Endothelial cell of umbilical vein (primary cell): ENCODE measurements around the gene CIPC. TPM values are rescaled to one million over a fixed set of nuclear protein-coding genes. Genes with fewer than 3 reads are reported as not detected.

Experiments used
- BruUV-seq: library from RNA; stranded (reverse); fragments of 400-500 nt; replicated peaks from 2 replicates; lab custom pipeline; 2021; lab: Mats Ljungman, UMichigan
- CTCF ChIA-PET: fragments of 300-600, 350-600 bp; sonication (Branson Sonifier 250); formaldehyde crosslinking; loops from one replicate; lab custom pipeline; 2021; ENCODE audit warnings: antibody characterized with exemption, inconsistent platforms; lab: Charles Lee
- POLR2A ChIA-PET: fragments of 300-600, 350-600 bp; sonication (Branson Sonifier 250); formaldehyde crosslinking; loops from one replicate; lab custom pipeline; 2021; ENCODE audit warnings: antibody characterized with exemption, inconsistent platforms; lab: Charles Lee
- DNase-seq: peaks from one replicate; pipeline ENCODE4 v3.0.0-alpha.2; 2011; ENCODE audit warnings: low read depth, low spot score
- FAIRE-seq: peaks from 2 replicates; lab custom pipeline; 2011; peaks lifted over from hg19 to GRCh38; lab: Jason Lieb, UNC
- H2AFZ ChIP-seq: 2 replicates; pipeline ENCODE4 v1.6.0; 2012; ENCODE audit warnings: low read depth, low read length, control low read depth, inconsistent platforms
- H3K27ac ChIP-seq: 2 replicates; pipeline ENCODE4 v1.5.1; 2011; ENCODE audit warnings: low read depth, mild to moderate bottlenecking, control low read depth, low read length, moderate library complexity; ENCODE audit not compliant: insufficient read depth
- H3K27me3 ChIP-seq, 2 experiments: 2 replicates each; pipeline versions ENCODE4 v1.6.0 to v1.6.1; 2011; ENCODE audit warnings: low read length in 2 of 2, mixed read lengths in 1 of 2; ENCODE audit not compliant: control insufficient read depth in 2 of 2, insufficient read depth in 2 of 2
- H3K36me3 ChIP-seq, 2 experiments: 2 replicates in 1 of 2; 3 replicates in 1 of 2; pipeline ENCODE4 v1.5.1; 2011; ENCODE audit warnings: low read length in 2 of 2, mild to moderate bottlenecking in 1 of 2, moderate library complexity in 1 of 2; ENCODE audit not compliant: control insufficient read depth in 2 of 2, insufficient read depth in 2 of 2; ENCODE audit errors: extremely low read depth in 1 of 2
- H3K4me1 ChIP-seq: 3 replicates; pipeline ENCODE4 v1.5.1; 2011; ENCODE audit warnings: mild to moderate bottlenecking, low read length; ENCODE audit not compliant: control insufficient read depth, insufficient read depth; ENCODE audit errors: extremely low read depth
- H3K4me2 ChIP-seq: 2 replicates; pipeline ENCODE4 v1.6.1; 2011; ENCODE audit warnings: low read length, control low read depth, mixed read lengths; ENCODE audit not compliant: insufficient read depth
- H3K4me3 ChIP-seq, 3 experiments: fragments of 200-600 bp in 1 of 3; sonication (generic), shearing (Covaris generic) in 1 of 3; replicated peaks in 1 of 3; 2 replicates each; pipeline ENCODE4 v1.5.1; 2011 to 2016; ENCODE audit warnings: control low read depth in 3 of 3, low read length in 3 of 3, mild to moderate bottlenecking in 2 of 3, inconsistent platforms in 1 of 3, low read depth in 1 of 3, moderate library complexity in 1 of 3; ENCODE audit not compliant: insufficient read depth in 1 of 3
- H3K79me2 ChIP-seq: 2 replicates; pipeline ENCODE4 v1.6.0; 2012; ENCODE audit warnings: low read length, inconsistent platforms; ENCODE audit not compliant: control insufficient read depth, insufficient read depth
- H3K9ac ChIP-seq: replicated peaks from 2 replicates; pipeline ENCODE3; 2011; ENCODE audit warnings: low read length, control low read depth; ENCODE audit not compliant: insufficient read depth; ENCODE audit errors: extremely low read depth
- H3K9me1 ChIP-seq: replicated peaks from 3 replicates; pipeline ENCODE4 v1.6.0; 2011; ENCODE audit warnings: mild to moderate bottlenecking, low read length; ENCODE audit not compliant: control insufficient read depth, insufficient read depth; ENCODE audit errors: extremely low read depth
- H3K9me3 ChIP-seq: replicated peaks from 2 replicates; pipeline ENCODE4 v1.5.1; 2012; ENCODE audit warnings: low read length, inconsistent platforms; ENCODE audit not compliant: control insufficient read depth, insufficient read depth
- H4K20me1 ChIP-seq: replicated peaks from 2 replicates; pipeline ENCODE3; 2011; ENCODE audit warnings: mild to moderate bottlenecking, low read length; ENCODE audit not compliant: control insufficient read depth, insufficient read depth; ENCODE audit errors: extremely low read depth
- EZH2 ChIP-seq: IDR thresholded peaks from 2 replicates; pipeline ENCODE4 v1.6.1; 2012; ENCODE audit warnings: borderline replicate concordance, low read depth, mild to moderate bottlenecking, moderate library complexity, low read length, inconsistent platforms; ENCODE audit not compliant: severe bottlenecking
- FOS ChIP-seq: IDR thresholded peaks from 2 replicates; pipeline ENCODE4 v1.6.1; 2011; ENCODE audit warnings: mild to moderate bottlenecking, low read length, moderate library complexity, borderline replicate concordance; ENCODE audit not compliant: insufficient read depth
- GATA2 ChIP-seq: IDR thresholded peaks from 2 replicates; pipeline ENCODE4 v1.7.0; 2011; ENCODE audit warnings: low read depth, mild to moderate bottlenecking, moderate library complexity, mixed read lengths, low read length; ENCODE audit not compliant: insufficient read length, insufficient read depth
- JUN ChIP-seq: IDR thresholded peaks from 2 replicates; pipeline ENCODE4 v1.6.1; 2011; ENCODE audit warnings: borderline replicate concordance, low read depth; ENCODE audit not compliant: insufficient read length, insufficient read depth
- MYC ChIP-seq: IDR thresholded peaks from one replicate; pipeline ENCODE4 v1.6.1; 2011; ENCODE audit warnings: mild to moderate bottlenecking, low read depth, low read length
- POLR2A ChIP-seq: IDR thresholded peaks from 2 replicates; pipeline ENCODE4 v1.6.1; 2012; ENCODE audit warnings: low read depth, mild to moderate bottlenecking, control low read depth, low read length
- POLR2AphosphoS5 ChIP-seq: IDR thresholded peaks from 2 replicates; pipeline ENCODE4 v1.6.1; 2012; ENCODE audit warnings: low read depth, mild to moderate bottlenecking, control low read depth, low read length, moderate library complexity; ENCODE audit not compliant: insufficient read depth
- dilution Hi-C: fragments of 300-500 bp; cut with MboI; formaldehyde crosslinking; loops from one replicate; pipeline ENCODE4 v1.15.0; 2019; ENCODE audit warnings: low sequenced_read_pairs; ENCODE audit not compliant: extremely low pct_ligation_motif_present
- intact Hi-C: fragments of 100-400 bp; cut with micrococcal nuclease; formaldehyde crosslinking; loops from one replicate; pipeline ENCODE4 v1.10.0; 2022
- polyA plus RNA-seq, 4 experiments: library from polyadenylated mRNA; depleted of rRNA in 3 of 4; stranded (reverse) in 3 of 4; unstranded in 1 of 4; fragments of >200 nt; gene quantifications; 2 replicates each; pipeline versions ENCODE4 v1.2.1 to v1.2.3, GENCODE V29; 2011 to 2012; ENCODE audit warnings: missing spikeins in 1 of 4
- total RNA-seq: library from RNA; stranded (reverse); gene quantifications from 2 replicates; pipeline ENCODE4 v1.2.3, GENCODE V29; 2021
- TF ChIP-seq, protein P1 (sequence below), 2 donors: IDR thresholded peaks; 1 replicate in 1 of 2; 2 replicates in 1 of 2; pipeline ENCODE4 v1.5.1; 2011; ENCODE audit warnings: low read length in 2 of 2, mild to moderate bottlenecking in 2 of 2, moderate library complexity in 2 of 2, control low read depth in 1 of 2, inconsistent platforms in 1 of 2, low read depth in 1 of 2; ENCODE audit not compliant: insufficient read depth in 1 of 2; ENCODE audit errors: extremely low read depth in 1 of 2
- TF ChIP-seq, protein P2 (sequence below): IDR thresholded peaks from 2 replicates; pipeline ENCODE4 v1.6.1; 2011; ENCODE audit not compliant: insufficient read depth, insufficient read length

CIPC gene
- total and polyA plus RNA-seq, 2 donors (not counting 3 experiments of a cell fraction or from before 2014, with no cell fraction given) = 8.8 to 17.4 TPM

DNA sequence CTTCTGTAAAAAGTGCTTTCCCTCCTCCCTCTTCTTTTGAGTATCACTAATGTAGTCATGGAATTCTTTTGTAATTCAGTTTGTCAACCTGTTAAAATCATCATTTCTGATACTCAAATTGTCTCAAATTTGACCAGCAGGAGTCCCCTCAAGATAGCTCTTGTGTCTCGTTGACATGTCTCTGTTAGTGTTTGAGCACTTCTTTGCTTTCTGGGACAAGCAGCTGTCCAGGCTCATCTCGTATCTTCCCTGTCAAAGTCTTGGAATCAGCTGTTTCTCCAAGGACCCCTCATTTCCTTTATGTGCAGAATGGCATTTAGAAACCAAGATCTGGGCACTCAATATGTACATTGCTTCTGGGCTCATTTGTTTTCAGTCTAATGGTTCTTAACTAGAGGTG, 10.7 kb downstream of the CIPC start:
- H3K9ac ChIP-seq = no peak overlapping the region
- FAIRE-seq = no peak
- H3K4me3 ChIP-seq = no peak overlapping the region
- H3K27ac ChIP-seq = no peak overlapping the region
- peaks cover 14% of the 10 kb centered on the region for H3K4me1 ChIP-seq
- ChIA-PET CTCF (interaction anchor here (1.1 to 1.8 kb wide), 4 partner anchors 9 to 236 kb away, joined by 4 to 10 read pairs (median 4); partner anchors contain the start of gene CIPC), POLR2A (no interaction called here)
- dilution Hi-C loops (no loop called here), intact Hi-C loops (no loop called here)
- no peaks in the 10 kb centered on the region for H4K20me1 ChIP-seq
- peaks cover 3 to 12% of the 10 kb centered on the region in 2 experiments for H3K36me3 ChIP-seq
- peaks cover 8% of the 10 kb centered on the region for H3K79me2 ChIP-seq
- H2AFZ ChIP-seq = no peak overlapping the region
- no peaks in the 10 kb centered on the region for H3K27me3 ChIP-seq
- H3K9me3 ChIP-seq = no peaks in the 10 kb centered on the region
- DNase-seq = no peak
- TF ChIP-seq, protein P1, sequence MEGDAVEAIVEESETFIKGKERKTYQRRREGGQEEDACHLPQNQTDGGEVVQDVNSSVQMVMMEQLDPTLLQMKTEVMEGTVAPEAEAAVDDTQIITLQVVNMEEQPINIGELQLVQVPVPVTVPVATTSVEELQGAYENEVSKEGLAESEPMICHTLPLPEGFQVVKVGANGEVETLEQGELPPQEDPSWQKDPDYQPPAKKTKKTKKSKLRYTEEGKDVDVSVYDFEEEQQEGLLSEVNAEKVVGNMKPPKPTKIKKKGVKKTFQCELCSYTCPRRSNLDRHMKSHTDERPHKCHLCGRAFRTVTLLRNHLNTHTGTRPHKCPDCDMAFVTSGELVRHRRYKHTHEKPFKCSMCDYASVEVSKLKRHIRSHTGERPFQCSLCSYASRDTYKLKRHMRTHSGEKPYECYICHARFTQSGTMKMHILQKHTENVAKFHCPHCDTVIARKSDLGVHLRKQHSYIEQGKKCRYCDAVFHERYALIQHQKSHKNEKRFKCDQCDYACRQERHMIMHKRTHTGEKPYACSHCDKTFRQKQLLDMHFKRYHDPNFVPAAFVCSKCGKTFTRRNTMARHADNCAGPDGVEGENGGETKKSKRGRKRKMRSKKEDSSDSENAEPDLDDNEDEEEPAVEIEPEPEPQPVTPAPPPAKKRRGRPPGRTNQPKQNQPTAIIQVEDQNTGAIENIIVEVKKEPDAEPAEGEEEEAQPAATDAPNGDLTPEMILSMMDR (IDR thresholded peaks at IDR 0.05; ENCODE audit: extremely low read depth in 1 of 2, insufficient read depth in 1 of 2, low read depth in 1 of 2, low read length in 2 of 2) = no peak
- TF ChIP-seq POLR2AphosphoS5 = no peak
- TF ChIP-seq, protein P2, sequence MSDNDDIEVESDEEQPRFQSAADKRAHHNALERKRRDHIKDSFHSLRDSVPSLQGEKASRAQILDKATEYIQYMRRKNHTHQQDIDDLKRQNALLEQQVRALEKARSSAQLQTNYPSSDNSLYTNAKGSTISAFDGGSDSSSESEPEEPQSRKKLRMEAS = no peak
- TF ChIP-seq POLR2A = no peak
- no peak for TF ChIP-seq FOS
- no peak for TF ChIP-seq JUN
- TF ChIP-seq EZH2 = no peak
- no peak for TF ChIP-seq GATA2
- no peak for TF ChIP-seq MYC
- no peak overlapping the region for H3K4me2 ChIP-seq
- BruUV-seq = no TSS peak
- no peaks in the 10 kb centered on the region for H3K9me1 ChIP-seq
